SK-N-SH treated with all-trans-retinoic acid at 6 μM for 48 hours (cell line): ENCODE results near the gene CNTFR.

Experiments
- ATAC-seq: fragments of 200-7000 bp; cut with Tn5 transposase; 3 replicates; pipeline ENCODE4 v1.9.1; 2020; ENCODE audit warnings: mild to moderate bottlenecking, moderate library complexity
- ARNTL ChIP-seq: fragments of 450-650 bp; formaldehyde crosslinking; IDR thresholded peaks from 2 replicates; pipeline ENCODE4 v1.5.0; 2020; ENCODE audit warnings: low read depth, mild to moderate bottlenecking, moderate library complexity, borderline replicate concordance
- BACH2 ChIP-seq: fragments of 250-450 bp; sonication (Bioruptor Pico); IDR thresholded peaks from 2 replicates; pipeline ENCODE4 v1.9.0; 2021; ENCODE audit warnings: mild to moderate bottlenecking, borderline replicate concordance
- CREB5 ChIP-seq: fragments of 250-450 bp; sonication (Bioruptor Pico); IDR thresholded peaks from 2 replicates; pipeline ENCODE4 v1.5.1; 2020; ENCODE audit warnings: low read depth, mild to moderate bottlenecking, moderate library complexity
- ESRRG ChIP-seq: fragments of 250-450 bp; sonication (Bioruptor Pico); IDR thresholded peaks from 2 replicates; pipeline ENCODE4 v1.6.1; 2021; ENCODE audit warnings: mild to moderate bottlenecking
- GLIS3 ChIP-seq: fragments of 250-450 bp; sonication (Bioruptor Pico); IDR thresholded peaks from 2 replicates; pipeline ENCODE4 v1.5.0; 2020; ENCODE audit warnings: mild to moderate bottlenecking, moderate library complexity
- ISL1 ChIP-seq: fragments of 250-450 bp; sonication (Bioruptor Pico); IDR thresholded peaks from 2 replicates; pipeline ENCODE4 v2.1.2; 2022; ENCODE audit warnings: mild to moderate bottlenecking, moderate library complexity
- OSR1 ChIP-seq: fragments of 250-450 bp; sonication (Bioruptor Pico); IDR thresholded peaks from 2 replicates; pipeline ENCODE4 v1.8.0; 2022; ENCODE audit warnings: moderate library complexity, mild to moderate bottlenecking, inconsistent platforms
- POU6F1 ChIP-seq: fragments of 250-450 bp; sonication (Bioruptor Pico); IDR thresholded peaks from 2 replicates; pipeline ENCODE4 v1.8.0; 2021; ENCODE audit warnings: low read depth, mild to moderate bottlenecking, moderate library complexity, borderline replicate concordance
- PPARA ChIP-seq: fragments of 250-450 bp; sonication (Bioruptor Pico); IDR thresholded peaks from 2 replicates; pipeline ENCODE4 v1.5.0; 2020; ENCODE audit warnings: mild to moderate bottlenecking, borderline replicate concordance
- RARB ChIP-seq: fragments of 250-450 bp; sonication (Bioruptor Pico); IDR thresholded peaks from 2 replicates; pipeline ENCODE4 v1.8.0; 2021; ENCODE audit warnings: mild to moderate bottlenecking, moderate library complexity
- TCF4 ChIP-seq: fragments of 250-450 bp; sonication (Bioruptor Pico); IDR thresholded peaks from 2 replicates; pipeline ENCODE4 v1.8.0; 2021; ENCODE audit warnings: mild to moderate bottlenecking, moderate library complexity, borderline replicate concordance
- TOX ChIP-seq: fragments of 250-450 bp; sonication (Bioruptor Pico); IDR thresholded peaks from 2 replicates; pipeline ENCODE4 v1.8.0; 2021; ENCODE audit warnings: mild to moderate bottlenecking, moderate library complexity, borderline replicate concordance
- TSHZ2 ChIP-seq: fragments of 250-450 bp; sonication (Bioruptor Pico); IDR thresholded peaks from 2 replicates; pipeline ENCODE4 v1.5.0; 2020; ENCODE audit warnings: mild to moderate bottlenecking, moderate library complexity
- ZC3H10 ChIP-seq: fragments of 250-450 bp; sonication (Bioruptor Pico); IDR thresholded peaks from 2 replicates; pipeline ENCODE4 v1.5.1; 2021; ENCODE audit warnings: mild to moderate bottlenecking, moderate library complexity
- ZFP3 ChIP-seq: fragments of 250-450 bp; sonication (Bioruptor Pico); IDR thresholded peaks from 2 replicates; pipeline ENCODE4 v1.5.0; 2020; ENCODE audit warnings: mild to moderate bottlenecking, moderate library complexity
- ZNF565 ChIP-seq: fragments of 450-650 bp; formaldehyde crosslinking; conservative IDR thresholded peaks from 2 replicates; pipeline ENCODE4 v1.5.0; 2020; ENCODE audit warnings: low read depth, mild to moderate bottlenecking, moderate library complexity
- ZNF8 ChIP-seq: fragments of 450-650 bp; formaldehyde crosslinking; IDR thresholded peaks from 2 replicates; pipeline ENCODE4 v1.5.0; 2020; ENCODE audit warnings: mild to moderate bottlenecking, moderate library complexity
- TF ChIP-seq, protein P1 (sequence below): fragments of 250-450 bp; sonication (Bioruptor Pico); IDR thresholded peaks from 2 replicates; pipeline ENCODE4 v1.5.1; 2021; ENCODE audit warnings: mild to moderate bottlenecking, moderate library complexity

The CNTFR gene

DNA sequence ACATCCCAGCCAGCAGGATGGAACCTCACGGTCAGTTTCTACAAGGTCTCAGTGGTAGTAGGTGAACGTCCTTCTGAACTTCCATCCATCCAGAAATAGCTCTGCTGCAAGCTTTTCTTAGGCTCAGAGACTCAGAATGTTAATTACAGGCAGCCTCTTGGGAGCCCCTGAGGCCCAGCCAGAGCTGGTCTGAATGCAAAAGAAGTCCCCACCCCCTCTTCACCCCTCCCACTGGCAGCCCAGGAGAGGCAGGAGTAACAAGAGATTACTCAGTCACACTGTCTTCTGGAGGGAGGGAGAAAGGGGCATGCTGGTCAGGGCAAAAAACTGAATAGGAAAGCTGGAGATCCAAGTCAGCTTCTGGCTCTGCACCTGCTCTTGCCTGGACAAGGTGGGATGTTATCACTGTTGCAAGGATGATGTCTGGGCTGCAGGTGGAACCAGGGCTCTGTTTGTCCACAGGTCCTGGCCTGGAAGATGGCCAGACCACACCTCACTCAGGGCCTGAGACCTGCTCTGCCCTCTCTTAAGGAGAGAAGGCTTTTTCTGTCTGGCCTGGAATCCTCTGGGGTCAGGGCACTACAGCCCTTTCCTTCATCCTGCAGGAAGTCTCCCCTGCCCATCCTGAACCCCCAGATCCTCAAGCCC is 75.8 kb downstream of the CNTFR start:
- ATAC-seq, result peak; percentile 48; the same call in 1 of the 3 replicates
- TF ChIP-seq BACH2 (CRISPR knock-in tag) (no peak), RARB (CRISPR knock-in tag) (no peak), POU6F1 (CRISPR knock-in tag) (no peak), ESRRG (CRISPR knock-in tag) (no peak), TOX (CRISPR knock-in tag) (no peak), ZNF565 (CRISPR knock-in tag) (no peak)
- TF ChIP-seq, protein P1, sequence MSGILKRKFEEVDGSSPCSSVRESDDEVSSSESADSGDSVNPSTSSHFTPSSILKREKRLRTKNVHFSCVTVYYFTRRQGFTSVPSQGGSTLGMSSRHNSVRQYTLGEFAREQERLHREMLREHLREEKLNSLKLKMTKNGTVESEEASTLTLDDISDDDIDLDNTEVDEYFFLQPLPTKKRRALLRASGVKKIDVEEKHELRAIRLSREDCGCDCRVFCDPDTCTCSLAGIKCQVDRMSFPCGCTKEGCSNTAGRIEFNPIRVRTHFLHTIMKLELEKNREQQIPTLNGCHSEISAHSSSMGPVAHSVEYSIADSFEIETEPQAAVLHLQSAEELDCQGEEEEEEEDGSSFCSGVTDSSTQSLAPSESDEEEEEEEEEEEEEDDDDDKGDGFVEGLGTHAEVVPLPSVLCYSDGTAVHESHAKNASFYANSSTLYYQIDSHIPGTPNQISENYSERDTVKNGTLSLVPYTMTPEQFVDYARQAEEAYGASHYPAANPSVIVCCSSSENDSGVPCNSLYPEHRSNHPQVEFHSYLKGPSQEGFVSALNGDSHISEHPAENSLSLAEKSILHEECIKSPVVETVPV (CRISPR knock-in tag), result no peak

- no peak for ATAC-seq
- TF ChIP-seq TCF4 (CRISPR knock-in tag) (no peak), ISL1 (CRISPR knock-in tag) (no peak), RARB (CRISPR knock-in tag) (no peak), ZC3H10 (CRISPR knock-in tag) (no peak)
These were observed 77.1 kb downstream of the CNTFR start for GRCh38 chr9:34512131-34513078.

DNA sequence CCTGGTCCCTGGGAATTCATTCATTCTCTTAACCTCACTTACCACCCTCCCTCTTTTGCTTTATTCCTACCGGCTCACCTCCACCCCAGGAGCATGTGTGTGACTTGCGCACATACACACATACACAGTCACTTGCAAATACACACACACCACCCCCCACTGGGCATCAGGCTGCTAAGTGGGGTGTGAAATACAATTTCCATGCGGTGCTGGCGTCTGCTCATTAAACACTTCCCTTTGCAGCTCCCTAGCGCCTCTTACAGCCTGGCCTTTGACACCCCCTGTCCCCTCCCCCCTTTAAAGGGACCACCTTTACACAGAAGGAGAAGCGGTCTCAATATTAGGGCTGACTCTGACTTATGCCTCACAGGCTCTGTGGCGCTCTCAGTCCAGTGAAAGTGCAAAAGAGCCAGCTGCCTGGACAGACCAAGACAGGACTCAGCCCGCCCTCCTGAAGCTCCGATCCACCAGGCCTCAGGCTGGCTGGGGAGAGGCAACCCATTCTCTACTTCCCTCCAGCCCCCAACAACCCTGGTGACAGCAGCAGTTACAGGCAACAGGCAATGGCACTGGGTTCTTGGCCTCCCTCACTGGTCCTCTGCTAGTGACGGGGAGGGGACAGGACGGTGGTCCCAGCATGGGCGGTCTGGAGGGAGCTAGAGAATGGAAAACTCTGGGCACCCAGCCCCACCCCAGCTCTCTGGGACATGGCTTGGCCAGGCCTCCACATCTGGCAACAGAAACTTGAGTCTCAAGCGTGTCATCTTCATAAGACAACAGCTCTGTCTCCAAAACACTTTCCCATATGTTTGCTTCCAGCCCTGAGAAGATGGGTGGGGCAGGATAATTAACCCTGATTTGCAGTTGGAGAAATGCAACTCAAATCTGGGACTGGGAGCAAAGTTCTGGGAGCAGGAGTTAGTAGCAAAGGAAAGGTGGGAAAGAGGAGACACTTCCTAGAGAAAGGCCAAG is 78.7 kb downstream of the CNTFR start:
- ATAC-seq, result no peak
- TF ChIP-seq ARNTL (CRISPR knock-in tag) (no peak), TSHZ2 (CRISPR knock-in tag) (no peak), PPARA (CRISPR knock-in tag) (no peak), ZNF8 (no peak), RARB (CRISPR knock-in tag) (no peak), ZC3H10 (CRISPR knock-in tag) (no peak), CREB5 (CRISPR knock-in tag) (no peak), OSR1 (CRISPR knock-in tag) (no peak), BACH2 (CRISPR knock-in tag) (no peak)

- TF ChIP-seq OSR1 (CRISPR knock-in tag) (no peak), ESRRG (CRISPR knock-in tag) (no peak), ZFP3 (CRISPR knock-in tag) (no peak), GLIS3 (CRISPR knock-in tag) (no peak), PPARA (CRISPR knock-in tag) (no peak)
- TF ChIP-seq, protein P1 (CRISPR knock-in tag), result no peak
- no peak for ATAC-seq
These were observed 80.6 kb downstream of the CNTFR start for GRCh38 chr9:34508951-34509350.
